GM18507 (cell line): Measurements from ENCODE around the gene USP50.
A peak's percentile ranks its signal among the peaks of the same experiment; 100 is the strongest.
"Not testable (repeated sequence)": the region's sequence is repeated elsewhere in the genome, so short reads cannot be mapped to it uniquely, and the experiment has no call there.

Experiments used
- DNase-seq: peaks from one replicate; pipeline ENCODE4 v3.0.0; 2011; ENCODE audit warnings: low read depth; ENCODE audit not compliant: insufficient read length; ENCODE audit errors: extremely low spot score
- FAIRE-seq: peaks from 2 replicates; lab custom pipeline; 2011; peaks lifted over from hg19 to GRCh38; lab: Jason Lieb, UNC

The USP50 gene

DNA sequence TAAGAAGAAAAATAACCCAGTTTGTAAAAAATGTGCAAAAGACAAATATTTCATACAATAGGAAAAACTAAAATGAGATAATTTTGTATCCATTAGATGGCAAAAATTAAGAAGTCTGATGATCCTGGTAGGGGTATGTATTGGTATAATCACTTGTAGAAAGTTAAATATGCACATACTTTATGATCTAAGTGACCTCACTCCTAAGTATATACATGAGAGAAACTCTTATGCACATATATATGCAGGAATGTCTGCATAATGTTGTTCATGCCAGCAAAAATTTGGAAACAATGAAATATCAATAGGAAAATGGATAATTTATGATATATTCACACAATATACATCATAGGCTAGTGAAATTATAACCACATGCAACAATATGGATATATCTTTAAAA is 33.5 kb downstream of the USP50 start:
- FAIRE-seq (no peak), DNase-seq (no peak)

DNA sequence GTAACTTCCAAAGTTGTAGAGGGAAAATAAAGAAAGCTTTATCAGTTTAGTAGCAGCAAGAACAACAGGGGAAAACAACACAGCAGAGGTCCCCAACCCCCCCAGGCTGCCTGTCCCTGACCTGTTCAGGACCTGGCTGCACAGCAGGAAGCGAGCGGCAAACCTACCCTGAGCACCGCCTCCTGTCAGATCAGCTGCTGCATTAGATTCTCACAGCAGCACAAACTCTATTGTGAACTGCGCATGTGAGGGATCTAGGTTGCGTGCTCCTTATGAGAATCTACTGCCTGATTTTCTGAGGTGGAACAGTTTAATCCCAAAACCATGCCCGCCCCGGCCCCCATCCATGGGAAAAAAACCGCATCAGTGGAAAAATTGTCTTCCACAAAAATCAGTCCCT is 40.3 kb downstream of the USP50 start:
- FAIRE-seq (no peak), DNase-seq (no peak)

DNA sequence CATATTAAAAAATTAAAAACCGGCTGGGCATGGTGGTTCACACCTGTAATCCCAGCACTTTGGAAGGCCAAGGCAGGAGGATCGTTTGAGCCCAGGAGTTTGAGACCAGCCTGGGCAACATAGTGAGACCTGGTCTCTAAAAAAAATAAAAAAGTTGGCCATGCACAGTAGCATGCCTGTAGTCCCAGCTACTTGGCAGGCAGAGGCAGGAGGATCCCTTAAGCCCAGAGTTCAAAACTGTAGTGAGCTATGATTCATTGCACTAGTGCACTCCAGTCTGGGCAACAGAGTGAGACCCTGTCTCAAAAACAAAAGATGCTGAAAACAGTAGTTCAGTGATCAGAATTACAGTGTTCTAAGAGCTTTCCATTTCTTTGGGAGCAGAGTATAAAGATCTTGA is 40.8 kb downstream of the USP50 start:
- DNase-seq, FAIRE-seq: not testable (repeated sequence)

DNA sequence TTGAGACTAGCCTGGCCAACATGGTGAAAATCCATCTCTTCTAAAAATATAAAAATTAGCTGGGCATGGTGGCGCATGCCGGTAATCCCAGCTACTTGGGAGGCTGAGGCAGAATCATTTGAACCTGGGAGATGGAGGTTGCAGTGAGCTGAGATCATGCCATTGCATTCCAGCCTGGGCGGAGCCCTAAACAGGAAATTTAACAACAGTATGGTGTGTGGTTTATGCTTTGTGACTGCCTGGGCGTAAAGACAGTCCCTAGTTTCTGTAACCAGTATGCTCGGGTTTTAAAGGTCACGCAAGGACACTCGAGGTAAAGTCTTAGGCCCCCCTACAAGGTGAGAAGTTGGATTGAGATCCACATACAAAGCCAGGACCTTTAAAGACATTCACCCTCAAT is 43.3 kb downstream of the USP50 start:
- DNase-seq (no peak), FAIRE-seq (no peak)

DNA sequence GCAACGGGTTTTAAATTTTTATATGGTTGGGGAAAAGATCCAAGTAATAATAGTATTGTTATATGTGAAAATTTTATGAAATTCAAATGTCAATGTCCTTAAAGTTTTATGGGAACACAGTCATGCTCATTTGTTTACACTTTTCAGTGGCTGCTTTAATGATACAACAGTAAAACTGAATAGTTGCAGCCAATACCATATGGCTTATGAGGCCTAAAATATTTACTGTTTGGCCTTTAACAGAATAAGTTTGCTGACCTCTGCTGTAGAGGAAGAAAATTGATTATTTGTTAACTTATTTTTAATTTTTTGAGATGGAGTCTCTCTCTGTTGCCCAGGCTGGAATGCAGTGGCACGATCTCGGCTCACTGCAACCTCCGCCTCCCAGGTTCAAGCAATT is 44.7 kb downstream of the USP50 start:
- no peak for FAIRE-seq
- no peak for DNase-seq

DNA sequence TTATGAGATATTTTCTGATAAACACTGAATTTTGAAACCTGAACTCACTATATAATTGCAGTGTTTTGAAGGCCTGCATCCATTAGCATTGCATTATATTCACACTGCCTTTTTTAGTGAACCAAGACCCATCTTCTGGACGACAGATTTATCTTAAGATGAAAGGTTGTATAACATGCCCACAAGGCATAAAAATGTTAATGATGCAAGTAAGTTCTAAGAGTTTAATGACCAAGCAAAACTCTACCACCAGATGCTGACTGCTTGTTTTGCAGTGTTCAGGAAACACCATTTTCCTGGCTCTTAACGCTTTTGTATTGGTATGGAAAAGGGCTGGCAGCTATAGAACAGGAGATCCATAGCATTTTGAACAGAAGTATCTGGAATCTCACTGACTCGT is 46.1 kb downstream of the USP50 start:
- DNase-seq (no peak), FAIRE-seq (no peak)

DNA sequence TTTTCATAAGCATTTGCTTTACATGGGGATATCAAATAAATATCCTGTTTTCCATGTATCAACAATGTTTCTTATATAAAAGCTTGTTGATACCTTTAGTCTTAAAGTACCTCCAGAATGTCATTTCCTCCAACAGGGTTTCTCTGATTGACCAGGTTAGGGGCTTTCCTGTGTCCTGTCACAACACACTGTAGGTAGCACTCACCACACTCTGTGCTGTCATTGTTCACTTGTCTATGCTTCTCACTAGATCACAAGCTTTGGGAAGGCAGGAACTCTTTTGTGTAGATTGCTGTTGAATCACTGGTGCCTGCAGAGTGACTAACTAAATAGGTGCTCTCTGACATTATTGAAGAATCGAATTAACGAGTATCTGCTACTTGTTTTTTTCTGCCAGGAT is 49.8 kb downstream of the USP50 start:
- no peak for DNase-seq
- FAIRE-seq: no peak

DNA sequence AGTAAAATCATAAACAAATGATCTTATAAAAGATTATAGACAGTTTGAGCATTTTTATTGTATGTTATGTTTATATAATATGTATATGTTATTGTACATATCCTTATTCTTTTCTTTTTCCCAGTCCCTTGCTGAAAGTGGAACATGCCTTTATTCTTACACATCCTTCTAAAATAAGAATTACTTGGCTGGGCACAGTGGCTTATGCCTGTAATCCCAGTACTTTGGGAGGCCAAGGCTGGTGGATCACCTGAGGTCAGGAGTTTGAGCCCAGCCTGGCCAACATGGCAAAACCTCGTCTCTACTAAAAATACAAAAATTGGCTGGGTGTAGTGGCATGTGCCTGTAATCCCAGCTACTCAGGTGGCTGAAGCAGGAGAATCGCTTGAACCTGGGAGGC is 51.9 kb downstream of the USP50 start:
- FAIRE-seq, DNase-seq: not testable (repeated sequence)

DNA sequence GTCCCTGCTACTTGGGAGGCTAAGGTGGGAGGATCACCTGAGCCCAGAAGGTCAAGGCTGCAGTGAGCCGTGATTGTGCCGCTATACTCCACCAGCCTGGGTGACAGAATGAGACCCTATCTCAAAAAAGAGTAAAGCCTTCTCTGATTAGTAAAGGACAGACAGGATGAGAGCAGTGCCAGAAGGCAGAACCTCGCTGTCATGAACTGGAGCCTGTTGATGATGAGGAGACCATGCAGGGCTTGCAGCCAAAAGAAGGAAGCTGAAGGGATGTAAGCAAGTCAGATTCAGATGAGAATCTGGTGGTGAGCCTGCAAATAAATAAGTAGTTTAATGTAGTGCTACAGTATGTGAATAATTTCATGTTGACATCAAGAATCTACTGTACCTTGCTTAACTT is 52.8 kb downstream of the USP50 start:
- no peak for FAIRE-seq

DNA sequence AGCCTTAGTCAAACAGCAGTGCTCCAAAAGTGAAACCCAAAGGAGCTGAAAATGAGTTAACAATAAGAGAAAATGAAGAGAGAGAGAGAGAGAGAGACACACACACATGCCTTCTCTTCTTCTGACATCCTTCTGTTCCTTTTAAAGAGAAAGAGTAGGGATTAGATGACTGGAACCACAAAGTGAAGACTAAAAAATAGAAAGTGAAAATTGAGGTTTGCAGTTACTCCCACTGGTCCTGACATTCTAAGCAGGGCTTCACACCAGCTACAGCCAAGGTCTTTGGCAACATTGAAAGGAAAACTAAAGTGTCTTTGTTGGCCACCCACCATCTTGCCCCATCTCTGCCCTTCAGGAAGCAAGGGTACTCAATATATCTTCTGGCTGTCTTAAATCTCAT is 59.2 kb downstream of the USP50 start:
- peak; percentile 35 for FAIRE-seq
- DNase-seq: no peak

More for the DNA sequence above, 52.8 kb downstream of the USP50 start:
- DNase-seq: no peak

DNA sequence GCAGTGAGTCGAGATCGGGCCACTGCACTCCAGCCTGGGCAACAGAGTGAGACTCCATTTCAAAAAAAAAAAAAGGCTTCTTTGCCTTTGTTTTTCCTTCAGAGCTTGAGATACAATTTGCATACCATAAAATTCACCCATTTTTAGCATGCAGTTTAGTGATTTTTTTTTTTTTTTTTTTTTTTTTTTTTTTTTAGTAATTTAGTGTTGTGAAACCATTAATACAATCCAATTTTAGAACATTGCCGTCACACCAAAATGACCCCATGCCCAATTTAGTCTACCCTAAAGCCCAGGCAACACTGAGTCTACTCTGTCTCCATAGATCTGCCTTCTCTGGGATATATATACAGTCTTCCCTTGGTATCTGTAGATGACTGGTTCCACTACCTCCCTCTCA is 61.1 kb downstream of the USP50 start:
- FAIRE-seq: no peak
- no peak for DNase-seq

DNA sequence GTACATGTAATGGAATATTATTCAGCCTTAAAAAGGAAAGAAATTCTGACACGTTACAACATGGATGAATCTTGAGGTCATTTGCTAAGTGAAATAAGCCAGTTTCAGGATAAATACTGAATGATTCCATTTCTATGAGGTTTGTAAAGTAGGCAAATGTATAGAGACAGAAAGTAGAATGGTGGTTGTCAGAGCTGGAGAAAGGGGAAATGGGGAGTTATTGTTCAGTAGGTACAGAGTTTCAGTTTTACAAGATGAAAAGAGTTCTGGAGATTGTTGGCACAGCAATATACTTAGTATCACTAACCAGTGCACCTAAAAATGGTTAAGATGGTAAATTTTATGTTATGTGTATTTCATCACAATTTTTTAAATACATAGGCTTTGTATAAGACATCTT is 61.7 kb downstream of the USP50 start:
- FAIRE-seq (no peak), DNase-seq (no peak)

DNA sequence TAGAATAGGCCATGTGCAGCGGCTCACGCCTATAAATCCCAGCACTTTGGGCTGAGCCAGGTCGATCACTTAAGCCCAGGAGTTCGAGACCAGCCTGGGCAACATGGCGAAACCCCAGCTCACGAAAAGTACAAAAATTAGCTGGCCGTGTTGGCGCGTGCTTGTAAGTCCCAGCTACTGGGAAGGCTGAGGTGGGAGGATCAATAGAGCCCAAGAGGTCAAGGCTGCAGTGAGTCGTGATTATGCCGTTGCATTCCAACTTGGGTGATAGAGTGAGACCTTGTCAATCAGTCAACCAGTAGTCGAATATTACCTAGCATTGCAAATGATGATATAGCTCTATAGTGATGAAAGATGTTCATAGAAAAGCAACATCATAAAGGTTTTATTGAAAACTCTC is 70.3 kb downstream of the USP50 start:
- no peak for FAIRE-seq
- DNase-seq: no peak

DNA sequence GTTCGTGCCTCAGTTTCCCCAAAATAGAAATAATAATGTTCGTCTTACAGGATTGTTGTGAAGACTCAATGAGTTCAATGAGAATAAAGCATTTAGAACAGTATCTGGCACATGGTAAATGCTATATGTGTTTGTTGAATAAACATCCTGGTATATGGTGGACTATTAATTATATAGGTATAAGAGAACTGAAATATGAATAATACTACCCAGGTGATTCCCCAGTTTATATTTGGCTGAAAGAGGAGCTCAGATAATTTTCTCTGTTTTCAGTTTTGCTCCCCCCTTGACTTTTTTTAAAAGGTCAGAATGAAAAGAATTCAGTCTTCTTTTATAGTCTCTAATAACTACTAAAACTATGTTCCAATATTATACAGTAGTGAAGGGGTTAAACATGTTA is 75.4 kb downstream of the USP50 start:
- no peak for FAIRE-seq
- DNase-seq: no peak

DNA sequence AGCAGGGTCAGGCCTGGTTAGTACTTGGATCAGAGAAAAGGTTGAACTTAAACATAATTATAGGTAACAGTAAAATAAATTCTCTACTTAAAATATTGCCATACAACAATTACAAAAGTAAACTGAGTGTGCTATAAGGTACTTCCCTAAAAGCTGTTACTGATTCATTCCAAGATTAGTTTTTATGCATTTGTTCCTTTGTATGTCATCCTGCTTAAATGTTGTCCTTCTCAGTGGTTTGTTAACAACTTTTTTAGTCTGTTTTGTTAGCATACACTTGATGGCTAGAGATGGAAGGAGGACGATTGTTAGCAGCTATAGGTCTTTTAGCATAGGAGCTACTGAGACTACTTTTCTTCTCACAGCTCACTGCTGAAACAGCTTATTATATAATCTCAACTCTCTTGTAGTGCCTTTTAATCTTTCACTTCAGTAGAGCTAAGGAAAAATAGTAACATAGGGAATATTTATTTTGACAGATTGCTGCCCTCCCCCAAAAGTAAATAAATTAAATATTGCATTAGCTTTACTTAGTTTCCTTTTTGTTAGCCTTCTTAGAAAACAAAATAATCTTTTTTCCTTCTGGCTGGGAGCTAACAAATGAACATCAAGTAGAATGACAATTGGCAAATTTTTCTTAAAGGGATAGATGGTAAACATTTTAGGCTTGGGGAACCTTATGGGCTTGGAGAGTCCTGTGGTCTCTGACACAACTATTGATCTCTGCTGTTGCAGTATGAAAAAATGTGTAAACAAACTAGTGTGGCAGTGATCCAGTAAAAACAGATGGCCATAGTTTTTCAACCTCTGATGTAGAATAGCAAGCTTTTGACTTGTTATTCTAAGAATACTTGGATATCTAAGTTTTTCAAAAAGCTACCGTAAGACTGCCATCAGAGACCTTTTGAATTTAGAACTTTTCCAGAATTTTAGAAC is 82.8 kb downstream of the USP50 start:
- no peak for FAIRE-seq
- DNase-seq: no peak

DNA sequence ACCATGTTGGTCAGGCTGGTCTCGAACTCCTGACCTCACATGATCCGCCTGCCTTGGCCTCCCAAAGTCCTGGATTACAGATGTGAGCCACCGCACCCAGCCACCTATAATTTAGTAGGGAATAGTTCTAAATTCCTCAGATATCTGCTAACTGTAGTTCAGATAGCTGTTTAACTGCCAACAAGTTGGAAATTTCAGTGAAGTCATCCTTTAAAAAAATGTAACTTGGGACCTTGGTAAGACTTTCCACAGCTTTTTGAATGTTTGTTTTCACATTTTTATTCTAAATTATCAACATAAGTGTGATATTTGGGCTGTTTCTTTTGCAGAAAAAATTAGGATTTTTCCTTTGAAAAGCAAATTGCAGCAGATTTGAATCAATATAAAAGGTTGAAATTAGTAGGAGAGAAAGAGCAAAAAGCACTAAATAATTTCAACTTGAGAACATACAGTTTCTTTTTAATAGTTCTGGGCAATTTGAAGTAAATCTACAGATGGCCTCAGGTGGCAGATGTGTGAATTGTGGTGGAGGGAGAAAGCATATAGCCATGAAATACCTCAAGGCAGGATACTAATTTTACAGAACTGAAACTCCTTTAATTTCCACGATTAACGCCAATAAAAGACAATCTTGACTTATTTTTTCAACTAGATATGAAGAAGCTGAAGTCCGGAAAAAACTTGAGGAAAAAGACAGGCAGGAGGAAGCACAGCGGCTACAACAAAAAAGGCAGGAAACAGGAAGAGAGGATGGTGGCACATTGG is 87.9 kb downstream of the USP50 start:
- FAIRE-seq (no peak), DNase-seq (no peak)

DNA sequence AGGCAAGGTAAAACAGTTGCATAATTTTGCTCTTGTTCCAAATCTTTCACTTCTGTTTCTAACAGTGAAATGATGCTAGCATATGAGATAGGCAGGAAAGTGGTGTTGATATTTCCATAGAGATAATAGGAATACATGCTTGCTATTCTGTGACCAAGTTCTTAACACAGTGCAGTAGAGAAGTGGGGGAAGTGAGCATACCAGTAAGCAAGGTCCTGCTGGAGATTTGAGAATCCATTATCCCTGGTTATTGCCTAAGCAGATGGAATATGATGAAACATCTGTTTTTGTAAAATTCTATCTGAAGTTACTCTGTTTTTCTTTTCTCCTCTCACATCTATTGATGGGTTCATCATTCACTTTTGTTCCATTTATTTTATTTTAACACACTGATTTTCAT is 93.5 kb downstream of the USP50 start:
- FAIRE-seq: no peak
- DNase-seq: no peak
